GM12878 (cell line): ENCODE measurements around the gene TMEM132D. TPM values are rescaled to one million over a fixed set of nuclear protein-coding genes. Genes with fewer than 3 reads are reported as not detected.

Experiments used
- ATAC-seq: fragments of 200-7000 bp; cut with Tn5 transposase; 3 replicates; pipeline ENCODE4 v1.9.1; 2020; ENCODE audit warnings: mild to moderate bottlenecking, moderate library complexity
- BruUV-seq: library from RNA; stranded (reverse); fragments of 400-500 nt; replicated peaks from 2 replicates; lab custom pipeline; 2021; lab: Mats Ljungman, UMichigan
- CTCF ChIA-PET: fragments of 300-600 bp; sonication (Branson Sonifier 250); formaldehyde crosslinking; extraction: SDS; loops from one replicate; lab custom pipeline; 2021; ENCODE audit warnings: inconsistent platforms; lab: Yijun Ruan, JAX
- POLR2A ChIA-PET: fragments of 350-600 bp; formaldehyde crosslinking; extraction: SDS; loops from one replicate; lab custom pipeline; 2021; ENCODE audit warnings: inconsistent platforms; lab: Charles Lee
- RAD21 ChIA-PET: fragments of 300-600 bp; sonication (Branson Sonifier 250); formaldehyde crosslinking; loops from one replicate; lab custom pipeline; 2023; ENCODE audit warnings: antibody characterized with exemption; ENCODE audit not compliant: unreplicated experiment; lab: Charles Lee
- SMC1A ChIA-PET: fragments of 300-600 bp; sonication (Branson Sonifier 250); formaldehyde crosslinking; loops from one replicate; lab custom pipeline; 2023; ENCODE audit not compliant: unreplicated experiment, uncharacterized antibody; lab: Charles Lee
- DNase-seq: peaks from one replicate; pipeline ENCODE4 v3.0.0-alpha.2; 2011; ENCODE audit warnings: low read depth, low spot score
- FAIRE-seq: peaks from 3 replicates; lab custom pipeline; 2011; peaks lifted over from hg19 to GRCh38; lab: Jason Lieb, UNC
- H2AFZ ChIP-seq: 2 replicates; pipeline ENCODE4 v1.6.0; 2011; ENCODE audit warnings: low read depth, low read length, control low read depth; ENCODE audit not compliant: control insufficient read depth
- H3K27ac ChIP-seq: 2 replicates; pipeline ENCODE4 v1.5.1; 2011; ENCODE audit warnings: control low read depth; ENCODE audit not compliant: control insufficient read depth, insufficient read depth
- H3K27me3 ChIP-seq, 2 experiments: replicated peaks in 1 of 2; 2 replicates each; pipeline versions ENCODE4 v1.6.0 to v1.6.1; 2011; ENCODE audit warnings: low read length in 1 of 2; ENCODE audit not compliant: control insufficient read depth in 2 of 2, insufficient read depth in 2 of 2
- H3K36me3 ChIP-seq, 2 experiments: 2 replicates each; pipeline ENCODE4 v1.5.1; 2011; ENCODE audit warnings: low read length in 1 of 2; ENCODE audit not compliant: control insufficient read depth in 2 of 2, insufficient read depth in 2 of 2
- H3K4me1 ChIP-seq: 2 replicates; pipeline ENCODE4 v1.6.1; 2011; ENCODE audit warnings: mild to moderate bottlenecking, low read length, moderate library complexity, mixed read lengths; ENCODE audit not compliant: control insufficient read depth, insufficient read depth
- H3K4me2 ChIP-seq: 2 replicates; pipeline ENCODE4 v1.6.0; 2011; ENCODE audit warnings: control low read depth; ENCODE audit not compliant: control insufficient read depth, insufficient read depth
- H3K4me3 ChIP-seq: fragments of 200-600 bp; sonication (generic); 2 replicates; pipeline ENCODE4 v1.5.1; 2016
- H3K79me2 ChIP-seq: 2 replicates; pipeline ENCODE4 v1.6.0; 2011; ENCODE audit warnings: low read length; ENCODE audit not compliant: control insufficient read depth, insufficient read depth
- H3K9ac ChIP-seq: 2 replicates; pipeline ENCODE4 v1.8.0; 2011; ENCODE audit warnings: low read length, control low read depth, mixed read lengths; ENCODE audit not compliant: control insufficient read depth, insufficient read depth
- H3K9me3 ChIP-seq: replicated peaks from 3 replicates; pipeline ENCODE4 v1.5.1; 2011; ENCODE audit warnings: mild to moderate bottlenecking, low read length; ENCODE audit not compliant: control insufficient read depth, insufficient read depth
- H4K20me1 ChIP-seq: 2 replicates; pipeline ENCODE4 v1.6.0; 2011; ENCODE audit not compliant: control insufficient read depth, insufficient read depth
- ATF7 ChIP-seq: fragments of 450-650 bp; IDR thresholded peaks from 2 replicates; pipeline ENCODE4 v1.6.1; 2016; ENCODE audit warnings: low read depth, mild to moderate bottlenecking
- EP300 ChIP-seq, 2 experiments: fragments of 150-350 bp in 1 of 2; IDR thresholded peaks; 2 replicates each; pipeline ENCODE4 v1.6.1; 2011 to 2012; ENCODE audit warnings: low read depth in 2 of 2, low read length in 2 of 2, borderline replicate concordance in 1 of 2, improper control_type of control experiment in 1 of 2, inconsistent platforms in 1 of 2; ENCODE audit not compliant: control insufficient read depth in 1 of 2
- MTA2 ChIP-seq: fragments of 450-650 bp; IDR thresholded peaks from 2 replicates; pipeline ENCODE4 v1.6.1; 2016; ENCODE audit warnings: low read depth, mild to moderate bottlenecking, moderate library complexity
- ZBTB33 ChIP-seq: fragments of 450-650 bp; IDR thresholded peaks from 2 replicates; pipeline ENCODE4 v1.6.1; 2017; ENCODE audit warnings: mild to moderate bottlenecking
- WGBS: methylation state at CpG from one replicate; pipeline ENCODE4 v1.1.6; 2016; ENCODE audit warnings: low lambda C conversion rate; ENCODE audit not compliant: insufficient replicate concordance, insufficient coverage; ENCODE audit errors: missing lambda C conversion rate; 5-methylcytosine and 5-hydroxymethylcytosine counted together
- in situ Hi-C: fragments of 300-500 bp; cut with MboI; formaldehyde crosslinking; loops from 9 replicates; pipeline ENCODE4 v1.14.3; 2018; ENCODE audit warnings: mixed read lengths
- intact Hi-C: fragments of 100-400 bp; cut with micrococcal nuclease; formaldehyde crosslinking; loops from one replicate; pipeline ENCODE4 v1.14.2; 2022; ENCODE audit not compliant: unreplicated experiment
- polyA plus RNA-seq, 11 experiments: library from polyadenylated mRNA; depleted of rRNA in 4 of 11; unstranded in 6 of 11; stranded (reverse) in 5 of 11; fragments of >200 nt; fragmentation: Nextera tagmentation in 4 of 11; fragmentation: Illumina TruSeq in 1 of 11; extraction: Ambion mirVana in 4 of 11; extraction: Trizol in 1 of 11; gene quantifications; 1 replicate in 1 of 11; 2 replicates in 10 of 11; pipeline versions ENCODE4 v1.2.1 to v1.2.3, GENCODE V29; 2011 to 2016; ENCODE audit warnings: inconsistent platforms in 2 of 11, missing spikeins in 2 of 11, low read depth in 1 of 11
- total RNA-seq, 4 experiments: library from RNA; depleted of rRNA in 3 of 4; stranded (reverse); fragments of >200 nt in 3 of 4; fragmentation: Illumina TruSeq in 1 of 4; extraction: Trizol in 1 of 4; gene quantifications; 2 replicates each; pipeline versions ENCODE4 v1.2.1 to v1.2.3, GENCODE V29; 2013 to 2021
- TF ChIP-seq, protein P1 (sequence below): fragments of 450-650 bp; IDR thresholded peaks from 2 replicates; pipeline ENCODE4 v1.6.1; 2014; ENCODE audit warnings: mild to moderate bottlenecking
- TF ChIP-seq, protein P2 (sequence below): fragments of 450-650 bp; IDR thresholded peaks from 2 replicates; pipeline ENCODE4 v1.6.1; 2017; ENCODE audit warnings: mild to moderate bottlenecking, low read depth, inconsistent platforms; ENCODE audit not compliant: poor library complexity, severe bottlenecking
- TF ChIP-seq, protein P3 (sequence below): fragments of 450-650 bp; IDR thresholded peaks from 2 replicates; pipeline ENCODE4 v1.6.1; 2017; ENCODE audit warnings: mild to moderate bottlenecking, moderate library complexity

TMEM132D gene
- total and polyA plus RNA-seq, 10 of the 15 experiments (the other 5 are each of a cell fraction or from before 2014, with no cell fraction given) = under 0.01 to 0.12 (median 0.02) TPM; not detected in 3

- RAD21 ChIA-PET = no interaction called here
- FAIRE-seq = no peak
- Histone ChIP-seq H3K4me2 (no peak overlapping the region), H3K9ac (no peak overlapping the region)
- intact Hi-C loops = no loop called here
- no TSS peak for BruUV-seq
- DNase-seq = no peak
- WGBS = 14% methylated on average over 4 of the region's 4 CpGs
- no peak for TF ChIP-seq ATF7
- TF ChIP-seq, protein P1, sequence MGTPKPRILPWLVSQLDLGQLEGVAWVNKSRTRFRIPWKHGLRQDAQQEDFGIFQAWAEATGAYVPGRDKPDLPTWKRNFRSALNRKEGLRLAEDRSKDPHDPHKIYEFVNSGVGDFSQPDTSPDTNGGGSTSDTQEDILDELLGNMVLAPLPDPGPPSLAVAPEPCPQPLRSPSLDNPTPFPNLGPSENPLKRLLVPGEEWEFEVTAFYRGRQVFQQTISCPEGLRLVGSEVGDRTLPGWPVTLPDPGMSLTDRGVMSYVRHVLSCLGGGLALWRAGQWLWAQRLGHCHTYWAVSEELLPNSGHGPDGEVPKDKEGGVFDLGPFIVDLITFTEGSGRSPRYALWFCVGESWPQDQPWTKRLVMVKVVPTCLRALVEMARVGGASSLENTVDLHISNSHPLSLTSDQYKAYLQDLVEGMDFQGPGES = no peak
- no peak for TF ChIP-seq EP300 (IDR thresholded peaks at IDR 0.05; ENCODE audit: borderline replicate concordance in 1 of 2, control insufficient read depth in 1 of 2, low read depth in 2 of 2, low read length in 2 of 2)
- TF ChIP-seq, protein P2, sequence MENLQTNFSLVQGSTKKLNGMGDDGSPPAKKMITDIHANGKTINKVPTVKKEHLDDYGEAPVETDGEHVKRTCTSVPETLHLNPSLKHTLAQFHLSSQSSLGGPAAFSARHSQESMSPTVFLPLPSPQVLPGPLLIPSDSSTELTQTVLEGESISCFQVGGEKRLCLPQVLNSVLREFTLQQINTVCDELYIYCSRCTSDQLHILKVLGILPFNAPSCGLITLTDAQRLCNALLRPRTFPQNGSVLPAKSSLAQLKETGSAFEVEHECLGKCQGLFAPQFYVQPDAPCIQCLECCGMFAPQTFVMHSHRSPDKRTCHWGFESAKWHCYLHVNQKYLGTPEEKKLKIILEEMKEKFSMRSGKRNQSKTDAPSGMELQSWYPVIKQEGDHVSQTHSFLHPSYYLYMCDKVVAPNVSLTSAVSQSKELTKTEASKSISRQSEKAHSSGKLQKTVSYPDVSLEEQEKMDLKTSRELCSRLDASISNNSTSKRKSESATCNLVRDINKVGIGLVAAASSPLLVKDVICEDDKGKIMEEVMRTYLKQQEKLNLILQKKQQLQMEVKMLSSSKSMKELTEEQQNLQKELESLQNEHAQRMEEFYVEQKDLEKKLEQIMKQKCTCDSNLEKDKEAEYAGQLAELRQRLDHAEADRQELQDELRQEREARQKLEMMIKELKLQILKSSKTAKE = no peak
- no peak for TF ChIP-seq MTA2
- TF ChIP-seq, protein P3, sequence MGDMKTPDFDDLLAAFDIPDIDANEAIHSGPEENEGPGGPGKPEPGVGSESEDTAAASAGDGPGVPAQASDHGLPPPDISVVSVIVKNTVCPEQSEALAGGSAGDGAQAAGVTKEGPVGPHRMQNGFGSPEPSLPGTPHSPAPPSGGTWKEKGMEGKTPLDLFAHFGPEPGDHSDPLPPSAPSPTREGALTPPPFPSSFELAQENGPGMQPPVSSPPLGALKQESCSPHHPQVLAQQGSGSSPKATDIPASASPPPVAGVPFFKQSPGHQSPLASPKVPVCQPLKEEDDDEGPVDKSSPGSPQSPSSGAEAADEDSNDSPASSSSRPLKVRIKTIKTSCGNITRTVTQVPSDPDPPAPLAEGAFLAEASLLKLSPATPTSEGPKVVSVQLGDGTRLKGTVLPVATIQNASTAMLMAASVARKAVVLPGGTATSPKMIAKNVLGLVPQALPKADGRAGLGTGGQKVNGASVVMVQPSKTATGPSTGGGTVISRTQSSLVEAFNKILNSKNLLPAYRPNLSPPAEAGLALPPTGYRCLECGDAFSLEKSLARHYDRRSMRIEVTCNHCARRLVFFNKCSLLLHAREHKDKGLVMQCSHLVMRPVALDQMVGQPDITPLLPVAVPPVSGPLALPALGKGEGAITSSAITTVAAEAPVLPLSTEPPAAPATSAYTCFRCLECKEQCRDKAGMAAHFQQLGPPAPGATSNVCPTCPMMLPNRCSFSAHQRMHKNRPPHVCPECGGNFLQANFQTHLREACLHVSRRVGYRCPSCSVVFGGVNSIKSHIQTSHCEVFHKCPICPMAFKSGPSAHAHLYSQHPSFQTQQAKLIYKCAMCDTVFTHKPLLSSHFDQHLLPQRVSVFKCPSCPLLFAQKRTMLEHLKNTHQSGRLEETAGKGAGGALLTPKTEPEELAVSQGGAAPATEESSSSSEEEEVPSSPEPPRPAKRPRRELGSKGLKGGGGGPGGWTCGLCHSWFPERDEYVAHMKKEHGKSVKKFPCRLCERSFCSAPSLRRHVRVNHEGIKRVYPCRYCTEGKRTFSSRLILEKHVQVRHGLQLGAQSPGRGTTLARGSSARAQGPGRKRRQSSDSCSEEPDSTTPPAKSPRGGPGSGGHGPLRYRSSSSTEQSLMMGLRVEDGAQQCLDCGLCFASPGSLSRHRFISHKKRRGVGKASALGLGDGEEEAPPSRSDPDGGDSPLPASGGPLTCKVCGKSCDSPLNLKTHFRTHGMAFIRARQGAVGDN = no peak
- TF ChIP-seq ZBTB33 = no peak
- TF ChIP-seq, all 136 proteins: peak for 0
- no peaks in the 10 kb centered on the region for H4K20me1 ChIP-seq
- H3K27me3 ChIP-seq = no peaks in the 10 kb centered on the region; a peak in 2 of 4 replicates
- no peak for ATAC-seq
- no peaks in the 10 kb centered on the region for H3K4me1 ChIP-seq
- in situ Hi-C loops = no loop called here
- no peak overlapping the region for H3K27ac ChIP-seq
- H3K4me3 ChIP-seq = no peak overlapping the region
- SMC1A ChIA-PET = no interaction called here
- H2AFZ ChIP-seq = no peak overlapping the region
- no peaks in the 10 kb centered on the region for H3K36me3 ChIP-seq
- CTCF ChIA-PET = no interaction called here
- H3K79me2 ChIP-seq = no peaks in the 10 kb centered on the region
- POLR2A ChIA-PET = no interaction called here
- H3K9me3 ChIP-seq = no peaks in the 10 kb centered on the region
Measured at GRCh38 chr12:129063600-129063999, 840.2 kb downstream of the TMEM132D start.
